ENCODE data around the gene TMEM138. TPM values are rescaled to one million over a fixed set of nuclear protein-coding genes. Genes with fewer than 3 reads are reported as not detected.

The TMEM138 gene
- total RNA-seq, 1 donor: 38.5 TPM

DNA sequence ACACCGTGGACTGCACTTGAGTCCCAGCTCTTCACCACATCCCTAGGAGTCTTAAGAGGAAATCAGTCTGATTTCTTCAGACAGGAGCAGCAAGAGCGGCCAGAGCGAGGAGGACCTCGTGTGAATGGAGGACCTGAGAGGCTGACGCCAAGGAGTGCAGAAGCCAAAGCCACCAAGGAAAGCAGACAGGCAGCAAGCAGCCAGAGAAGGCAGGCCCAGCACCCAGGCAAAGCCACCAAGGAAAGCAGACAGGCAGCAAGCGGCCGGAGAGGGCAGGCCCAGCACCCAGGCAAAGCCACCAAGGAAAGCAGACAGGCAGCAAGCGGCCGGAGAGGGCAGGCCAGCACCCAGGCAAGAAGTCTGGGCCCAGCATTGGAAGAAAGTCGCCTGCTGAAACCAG, 12.3 kb upstream of the TMEM138 start:
- TF ChIP-seq, protein P1, sequence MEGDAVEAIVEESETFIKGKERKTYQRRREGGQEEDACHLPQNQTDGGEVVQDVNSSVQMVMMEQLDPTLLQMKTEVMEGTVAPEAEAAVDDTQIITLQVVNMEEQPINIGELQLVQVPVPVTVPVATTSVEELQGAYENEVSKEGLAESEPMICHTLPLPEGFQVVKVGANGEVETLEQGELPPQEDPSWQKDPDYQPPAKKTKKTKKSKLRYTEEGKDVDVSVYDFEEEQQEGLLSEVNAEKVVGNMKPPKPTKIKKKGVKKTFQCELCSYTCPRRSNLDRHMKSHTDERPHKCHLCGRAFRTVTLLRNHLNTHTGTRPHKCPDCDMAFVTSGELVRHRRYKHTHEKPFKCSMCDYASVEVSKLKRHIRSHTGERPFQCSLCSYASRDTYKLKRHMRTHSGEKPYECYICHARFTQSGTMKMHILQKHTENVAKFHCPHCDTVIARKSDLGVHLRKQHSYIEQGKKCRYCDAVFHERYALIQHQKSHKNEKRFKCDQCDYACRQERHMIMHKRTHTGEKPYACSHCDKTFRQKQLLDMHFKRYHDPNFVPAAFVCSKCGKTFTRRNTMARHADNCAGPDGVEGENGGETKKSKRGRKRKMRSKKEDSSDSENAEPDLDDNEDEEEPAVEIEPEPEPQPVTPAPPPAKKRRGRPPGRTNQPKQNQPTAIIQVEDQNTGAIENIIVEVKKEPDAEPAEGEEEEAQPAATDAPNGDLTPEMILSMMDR (IDR thresholded peaks at IDR 0.05; ENCODE audit: insufficient read depth, low read length): no peak
- no peak overlapping the region for H3K4me3 ChIP-seq (ENCODE audit: low read depth, low read length)

DNA sequence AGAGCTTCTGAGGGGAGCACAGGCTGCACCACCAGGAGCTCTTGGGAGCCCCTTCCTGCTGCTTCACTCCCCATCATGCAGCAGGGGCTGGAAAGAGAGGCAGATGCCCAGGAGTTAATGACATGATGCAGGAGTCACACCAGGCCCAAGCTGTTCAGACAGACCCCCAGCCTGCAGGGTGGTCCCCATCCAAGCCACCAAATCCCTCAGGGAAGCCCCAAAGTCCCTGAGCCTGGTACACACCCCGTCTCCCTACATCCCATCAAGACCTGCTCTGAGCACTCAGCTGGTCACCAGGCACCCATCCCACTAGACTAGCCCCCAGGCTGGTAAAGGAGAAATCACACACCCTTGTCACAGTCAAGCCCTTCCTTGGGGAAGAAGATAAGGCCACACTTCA, 11.8 kb upstream of the TMEM138 start:
- TF ChIP-seq, protein P1 (IDR thresholded peaks at IDR 0.05; ENCODE audit: insufficient read depth, low read length): no peak
- H3K4me3 ChIP-seq (ENCODE audit: low read depth, low read length): no peak overlapping the region
- DNase-seq (ENCODE audit: low read depth): no peak

More for the DNA sequence above, 12.3 kb upstream of the TMEM138 start:
- DNase-seq (ENCODE audit: low read depth): no peak

DNA sequence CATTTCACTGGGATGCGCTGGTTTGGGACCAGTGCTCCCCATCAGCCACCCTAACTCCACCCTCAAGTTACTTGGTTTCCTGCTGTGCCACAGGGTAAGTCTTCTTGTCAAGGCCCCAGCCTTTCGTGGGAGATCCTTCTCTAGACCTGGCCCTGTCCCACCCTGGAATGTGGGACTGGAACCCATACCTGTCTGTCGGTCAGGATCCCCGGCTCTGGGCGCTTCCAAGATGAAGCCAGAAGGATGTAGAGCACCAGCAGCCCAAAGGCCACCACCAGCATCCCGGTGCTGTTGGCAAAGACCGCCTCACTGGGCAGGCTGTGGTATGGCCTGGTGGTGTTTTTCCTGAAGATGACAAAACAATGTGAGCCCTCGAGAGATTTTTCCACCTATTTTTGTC, 11.4 kb upstream of the TMEM138 start:
- TF ChIP-seq, protein P1 (IDR thresholded peaks at IDR 0.05; ENCODE audit: insufficient read depth, low read length): no peak
- no peak for DNase-seq (ENCODE audit: low read depth)
- no peak overlapping the region for H3K4me3 ChIP-seq (ENCODE audit: low read depth, low read length)

DNA sequence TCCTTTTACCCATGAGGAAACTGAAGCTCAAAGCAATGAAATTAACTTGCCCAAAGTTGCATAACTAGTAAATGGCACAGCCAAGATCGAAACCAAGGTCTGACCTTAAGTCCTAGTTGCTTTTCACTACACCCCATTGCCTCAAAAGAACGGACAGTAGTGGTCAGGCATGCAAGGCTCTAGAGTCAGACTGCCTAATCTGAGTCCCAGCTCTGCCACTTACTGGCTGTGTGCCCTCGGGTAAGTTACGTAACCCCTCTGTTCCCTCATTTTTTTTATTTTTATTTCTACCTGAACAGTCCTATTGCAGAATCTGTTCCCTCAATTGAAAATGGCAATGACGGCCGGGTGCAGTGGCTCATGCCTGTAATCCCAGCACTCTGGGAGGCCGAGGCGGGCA, 10.1 kb upstream of the TMEM138 start:
- H3K4me3 ChIP-seq (ENCODE audit: low read depth, low read length): no peak overlapping the region
- TF ChIP-seq, protein P1 (IDR thresholded peaks at IDR 0.05; ENCODE audit: insufficient read depth, low read length): no peak
- DNase-seq (ENCODE audit: low read depth): no peak

DNA sequence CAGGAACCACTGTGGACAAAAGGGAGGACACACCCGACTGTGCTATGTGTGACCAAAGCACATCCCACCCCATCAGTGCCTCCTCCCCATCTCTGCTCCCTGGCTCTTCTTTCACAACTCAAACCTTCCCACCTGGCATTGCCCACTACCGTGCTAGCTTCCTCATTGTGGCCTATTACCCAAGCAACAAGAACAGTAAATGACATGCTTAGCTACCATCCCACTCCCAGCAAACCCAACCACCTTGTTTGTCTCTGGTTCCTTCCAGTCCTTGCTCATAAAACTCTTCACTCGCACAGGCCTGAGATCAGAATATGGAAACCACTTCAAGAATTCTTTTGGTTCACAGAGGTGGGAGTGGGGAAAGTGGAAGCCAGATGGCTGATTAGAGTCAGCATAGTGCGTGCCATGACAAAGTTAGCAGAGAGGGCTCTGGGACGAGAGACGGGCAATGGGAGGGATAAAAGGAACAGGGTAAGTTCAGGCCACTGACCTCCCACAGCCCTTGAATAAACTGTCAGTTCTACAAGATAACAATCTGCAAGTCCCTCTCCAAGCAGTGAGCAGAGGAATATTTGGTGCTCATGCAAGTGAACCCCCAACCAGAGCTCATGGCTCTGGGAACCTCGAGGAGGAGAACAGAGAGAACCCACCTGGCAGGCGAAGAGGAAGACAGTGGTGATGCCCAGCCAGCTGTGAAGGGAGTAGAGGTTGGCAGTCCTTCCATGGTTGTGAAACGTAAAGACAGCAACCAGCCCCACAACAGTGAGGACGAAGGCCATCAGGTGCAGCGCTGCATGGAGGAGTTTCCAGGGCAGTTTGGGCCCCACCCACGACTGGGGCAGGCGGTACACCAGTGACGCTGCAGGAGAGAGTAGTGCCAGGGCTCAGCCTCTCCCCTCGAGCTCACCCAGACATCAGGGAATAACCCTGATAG, 8.8 kb upstream of the TMEM138 start:
- DNase-seq (ENCODE audit: low read depth): no peak
- TF ChIP-seq, protein P1 (IDR thresholded peaks at IDR 0.05; ENCODE audit: insufficient read depth, low read length): no peak
- no peak overlapping the region for H3K4me3 ChIP-seq (ENCODE audit: low read depth, low read length)

DNA sequence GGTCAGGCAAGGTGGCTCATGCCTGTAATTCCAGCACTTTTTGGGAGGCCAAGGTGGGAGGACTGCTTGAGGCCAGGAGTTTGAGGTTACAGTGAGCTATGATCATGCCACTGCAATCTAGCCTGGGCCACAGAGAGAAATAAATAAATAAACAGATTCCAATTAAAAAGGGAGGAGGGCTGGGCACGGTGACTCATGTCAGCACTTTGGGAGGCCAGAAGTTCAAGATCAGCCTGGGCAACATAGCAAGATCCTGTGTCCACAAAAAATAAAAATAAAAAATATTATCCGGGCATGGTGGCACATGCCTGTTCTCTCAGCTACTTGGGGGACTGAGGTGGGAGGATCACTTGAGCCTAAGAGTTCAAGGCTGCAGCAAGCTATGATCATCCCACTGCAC, 8.0 kb upstream of the TMEM138 start:
- TF ChIP-seq, protein P1 (IDR thresholded peaks at IDR 0.05; ENCODE audit: insufficient read depth, low read length): no peak

More for the DNA sequence above, 8.0 kb upstream of the TMEM138 start:
- no peak overlapping the region for H3K4me3 ChIP-seq (ENCODE audit: low read depth, low read length)
- no peak for DNase-seq (ENCODE audit: low read depth)

All from fibroblast of the aortic adventitia (primary cell).